ENCODE data around the gene VAT1.
"Not testable (repeated sequence)": the region's sequence is repeated elsewhere in the genome, so short reads cannot be mapped to it uniquely, and the experiment has no call there.

Gene VAT1

DNA sequence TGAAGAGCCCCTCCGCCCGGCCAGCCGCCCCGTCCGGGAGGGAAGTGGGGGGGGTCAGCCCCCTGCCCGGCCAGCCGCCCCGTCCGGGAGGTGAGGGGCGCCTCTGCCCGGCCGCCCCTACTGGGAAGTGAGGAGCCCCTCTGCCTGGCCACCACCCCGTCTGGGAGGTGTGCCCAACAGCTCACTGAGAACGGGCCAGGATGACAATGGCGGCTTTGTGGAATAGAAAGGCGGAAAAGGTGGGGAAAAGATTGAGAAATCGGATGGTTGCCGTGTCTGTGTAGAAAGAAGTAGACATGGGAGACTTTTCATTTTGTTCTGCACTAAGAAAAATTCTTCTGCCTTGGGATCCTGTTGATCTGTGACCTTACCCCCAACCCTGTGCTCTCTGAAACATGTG lies 48.9 kb downstream of the VAT1 start:
- not testable (repeated sequence) for DNase-seq (ENCODE audit: low read depth in 2 of 2)

DNA sequence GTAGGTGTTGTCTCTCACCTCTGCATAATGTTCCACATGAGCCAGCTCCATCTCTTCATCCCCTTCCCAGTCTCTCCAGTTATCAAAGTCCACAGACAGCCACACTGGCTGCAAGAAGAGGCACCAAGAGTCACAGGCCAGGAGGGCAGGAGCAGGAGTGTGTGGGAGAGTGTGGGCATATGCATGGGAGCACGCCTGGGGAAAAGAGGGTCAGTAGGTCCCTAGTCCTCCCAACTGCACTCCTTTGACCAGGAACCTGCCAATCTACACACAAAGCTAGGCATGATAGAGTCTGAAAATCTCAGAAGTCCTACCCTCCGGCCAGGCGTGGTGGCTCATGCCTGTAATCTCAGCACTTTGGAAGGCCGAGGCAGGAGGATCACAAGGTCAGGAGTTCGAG lies 50.6 kb downstream of the VAT1 start:
- DNase-seq (ENCODE audit: low read depth in 2 of 2): no peak

DNA sequence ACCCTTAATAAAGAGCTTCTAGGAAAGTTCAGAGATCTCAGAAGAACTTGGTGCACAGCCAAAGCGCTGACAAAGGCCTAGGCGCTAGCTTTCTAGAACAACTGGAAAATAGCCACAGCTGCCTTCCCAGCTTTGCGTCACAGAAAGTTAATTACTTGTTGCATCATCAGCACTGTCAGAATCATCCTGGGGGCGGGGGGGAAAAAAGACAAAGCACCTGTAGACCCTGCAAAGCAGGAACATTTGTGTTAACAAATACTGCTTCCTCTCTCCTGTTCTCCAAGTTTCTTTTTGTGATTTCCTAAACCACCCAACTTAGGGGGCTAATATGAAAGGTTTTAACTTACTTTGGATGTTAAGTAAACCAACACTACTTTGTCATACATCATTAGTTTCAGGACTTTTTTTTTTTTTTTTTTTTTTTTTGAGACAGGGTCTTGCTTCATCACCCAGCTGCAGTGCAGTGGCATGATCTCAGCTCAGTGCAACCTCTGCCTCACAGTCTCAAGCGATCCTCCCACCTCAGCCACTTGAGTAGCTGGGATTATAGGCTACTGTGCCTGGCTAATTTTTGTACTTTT lies 53.1 kb downstream of the VAT1 start:
- no peak for DNase-seq (ENCODE audit: low read depth in 2 of 2)

DNA sequence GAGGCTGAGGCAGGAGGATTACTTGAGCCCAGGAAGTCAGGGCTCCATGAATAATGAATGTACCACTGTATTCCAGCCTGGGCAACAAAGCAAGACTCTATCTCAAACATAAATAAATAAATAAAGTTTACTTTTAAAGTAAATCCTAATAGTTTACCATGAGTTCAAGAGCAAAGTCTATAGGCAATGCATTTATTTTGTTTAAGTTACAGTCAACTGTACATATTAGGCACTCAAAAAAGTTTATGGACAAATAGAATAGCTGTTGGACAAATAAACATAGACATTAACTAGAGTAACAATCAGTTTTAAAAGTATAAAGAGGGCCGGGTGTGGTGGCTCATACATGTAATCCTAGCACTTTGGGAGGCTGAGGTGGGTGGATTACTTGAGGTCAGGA lies 54.3 kb downstream of the VAT1 start:
- DNase-seq (ENCODE audit: low read depth in 2 of 2): no peak
